Hepatocyte (in vitro differentiated cells): ENCODE results near the gene SPHK2.

Experiments
- CTCF ChIP-seq: fragments of 200-600 bp; sonication (generic); IDR thresholded peaks from 2 replicates; pipeline ENCODE4 v1.5.1; 2016; ENCODE audit warnings: antibody characterized with exemption, mild to moderate bottlenecking; ENCODE audit not compliant: poor library complexity
- EZH2 ChIP-seq: fragments of 200-600 bp; sonication (generic); IDR thresholded peaks from 2 replicates; pipeline ENCODE4 v1.6.1; 2016; ENCODE audit warnings: antibody characterized with exemption, mild to moderate bottlenecking, borderline replicate concordance
- EZH2phosphoT487 ChIP-seq: fragments of 200-600 bp; sonication (generic); IDR thresholded peaks from one replicate; pipeline ENCODE4 v1.6.1; 2018; ENCODE audit warnings: antibody characterized with exemption, mild to moderate bottlenecking, low read depth, moderate library complexity; ENCODE audit not compliant: unreplicated experiment, severe bottlenecking

GRCh38 chr19:48634036-48634342, 14.7 kb downstream of the SPHK2 start:
- TF ChIP-seq CTCF (no peak), EZH2phosphoT487 (no peak), EZH2 (no peak)
